Ishikawa (cell line): ENCODE data around the gene MKX.

ENCODE experiments used
- EP300 ChIP-seq: IDR thresholded peaks from 2 replicates; pipeline ENCODE4 v1.6.1; 2012; ENCODE audit warnings: borderline replicate concordance
- TAF1 ChIP-seq: IDR thresholded peaks from 2 replicates; pipeline ENCODE4 v1.6.1; 2012; ENCODE audit warnings: low read depth, mild to moderate bottlenecking
- TEAD4 ChIP-seq: IDR thresholded peaks from 2 replicates; pipeline ENCODE4 v1.6.1; 2012
- TF ChIP-seq, protein P1 (sequence below): IDR thresholded peaks from 2 replicates; pipeline ENCODE4 v1.6.1; 2012

DNA sequence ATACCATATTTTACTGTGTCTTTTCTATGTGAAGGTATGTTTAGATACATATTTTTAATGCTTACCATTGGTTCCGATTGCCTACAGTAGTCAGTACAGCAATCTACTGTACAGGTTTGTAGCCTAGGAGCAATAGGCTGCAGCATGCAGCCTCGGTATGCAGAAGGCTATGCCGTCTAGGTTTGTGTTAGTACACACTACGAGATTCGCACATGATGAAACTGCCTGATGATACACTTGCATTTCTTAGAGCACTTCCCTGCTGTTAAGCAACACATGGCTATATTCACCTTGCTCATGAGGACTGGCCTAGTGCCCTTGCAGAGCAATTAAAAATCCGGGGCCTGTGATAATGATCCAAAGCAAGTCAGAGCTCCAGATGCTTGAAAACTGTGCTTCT lies 62.4 kb downstream of the MKX start:
- TF ChIP-seq TAF1 (no peak), TEAD4 (no peak), EP300 (no peak)
- TF ChIP-seq, protein P1, sequence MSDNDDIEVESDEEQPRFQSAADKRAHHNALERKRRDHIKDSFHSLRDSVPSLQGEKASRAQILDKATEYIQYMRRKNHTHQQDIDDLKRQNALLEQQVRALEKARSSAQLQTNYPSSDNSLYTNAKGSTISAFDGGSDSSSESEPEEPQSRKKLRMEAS = no peak
